Measurements from ENCODE around the gene CCDC69.
"Not testable (repeated sequence)": the region's sequence is repeated elsewhere in the genome, so short reads cannot be mapped to it uniquely, and the experiment has no call there.

The CCDC69 gene

GRCh38 chr5:151244206-151244605, 20.3 kb upstream of the CCDC69 start:
- DNase-seq = no peak

- DNase-seq = peak in 2 of 4 experiments; percentile 3 to 9
Measured at GRCh38 chr5:151243564-151243963, 19.7 kb upstream of the CCDC69 start.

GRCh38 chr5:151243127-151243526, 19.2 kb upstream of the CCDC69 start:
- DNase-seq = no peak

- DNase-seq = no peak
Measured at GRCh38 chr5:151240924-151241635, 17.2 kb upstream of the CCDC69 start.

GRCh38 chr5:151240268-151240835, 16.5 kb upstream of the CCDC69 start:
- DNase-seq = not testable (repeated sequence)

- peak in 2 of 4 experiments; percentile 16 to 47 for DNase-seq
Measured at GRCh38 chr5:151239237-151239861, 15.5 kb upstream of the CCDC69 start.

GRCh38 chr5:151238303-151238741, 14.4 kb upstream of the CCDC69 start:
- DNase-seq = no peak

- DNase-seq = no peak
Measured at GRCh38 chr5:151237685-151238084, 13.8 kb upstream of the CCDC69 start.

GRCh38 chr5:151236888-151237287, 13.0 kb upstream of the CCDC69 start:
- DNase-seq = no peak

GRCh38 chr5:151235239-151235571, 11.3 kb upstream of the CCDC69 start:
- DNase-seq = not testable (repeated sequence)

- DNase-seq = no peak
Measured at GRCh38 chr5:151234476-151235238, 10.8 kb upstream of the CCDC69 start.

- no peak for DNase-seq
Measured at GRCh38 chr5:151233616-151234085, 9.8 kb upstream of the CCDC69 start.

- DNase-seq = no peak
Measured at GRCh38 chr5:151231359-151231758, 7.5 kb upstream of the CCDC69 start.

GRCh38 chr5:151230048-151230680, 6.3 kb upstream of the CCDC69 start:
- no peak for DNase-seq

GRCh38 chr5:151228986-151229385, 5.1 kb upstream of the CCDC69 start:
- no peak for DNase-seq

- no peak for DNase-seq
Measured at GRCh38 chr5:151227918-151228447, 4.1 kb upstream of the CCDC69 start.

GRCh38 chr5:151225475-151225874, 1.6 kb upstream of the CCDC69 start:
- no peak for DNase-seq

- DNase-seq = no peak
Measured at GRCh38 chr5:151225071-151225470, 1.2 kb upstream of the CCDC69 start.

- no peak for DNase-seq
Measured at GRCh38 chr5:151224372-151224771, 480 bp upstream of the CCDC69 start.

- peak in 2 of 4 experiments; percentile 8 to 34 for DNase-seq
Measured at GRCh38 chr5:151222790-151223446, 974 bp downstream of the CCDC69 start.

- no peak for DNase-seq
Measured at GRCh38 chr5:151222054-151222789, 1.7 kb downstream of the CCDC69 start.

Measured in activated CD4-positive, CD25-positive, alpha-beta regulatory T cell (primary cell).